A549 (cell line): ENCODE measurements around the gene SMARCAL1.

Experiments
- BCL3 ChIP-seq: fragments of >200 bp; sonication (Bioruptor Twin); formaldehyde crosslinking; IDR thresholded peaks from 3 replicates; pipeline ENCODE4 v1.6.1; 2016
- CBX2 ChIP-seq: fragments of 200-600 bp; sonication (generic); IDR thresholded peaks from 2 replicates; pipeline ENCODE4 v1.6.1; 2016; ENCODE audit warnings: low read depth, mild to moderate bottlenecking, borderline replicate concordance
- CEBPB ChIP-seq, 2 experiments: fragments of >200 bp in 1 of 2; sonication (Bioruptor Twin) in 1 of 2; formaldehyde crosslinking in 1 of 2; IDR thresholded peaks; 2 replicates each; pipeline ENCODE4 v1.6.1; 2012 to 2016
- CTCF ChIP-seq: fragments of >200 bp; sonication (Bioruptor Twin); formaldehyde crosslinking; IDR thresholded peaks from 3 replicates; pipeline ENCODE4 v1.5.1; 2016
- EHMT2 ChIP-seq: fragments of 200-600 bp; sonication (generic); IDR thresholded peaks from 2 replicates; pipeline ENCODE4 v1.6.1; 2016; ENCODE audit warnings: antibody characterized with exemption, low read depth, mild to moderate bottlenecking, moderate library complexity
- ELK1 ChIP-seq: fragments of 150-350 bp; IDR thresholded peaks from 2 replicates; pipeline ENCODE4 v1.6.1; 2014; ENCODE audit warnings: low read depth, mild to moderate bottlenecking, low read length
- EP300 ChIP-seq, 2 experiments: fragments of >200 bp; sonication (Bioruptor Twin); formaldehyde crosslinking; IDR thresholded peaks; 2 replicates in 1 of 2; 3 replicates in 1 of 2; pipeline ENCODE4 v1.6.1; 2016 to 2017
- NFE2L2 ChIP-seq: fragments of 150-350 bp; conservative IDR thresholded peaks from 2 replicates; pipeline ENCODE4 v1.6.1; 2014; ENCODE audit warnings: low read length
- PBX3 ChIP-seq: IDR thresholded peaks from 2 replicates; pipeline ENCODE4 v1.6.1; 2012
- POLR2A ChIP-seq: IDR thresholded peaks from 2 replicates; pipeline ENCODE4 v1.6.1; 2012; ENCODE audit warnings: mild to moderate bottlenecking, low read length
- USF2 ChIP-seq: fragments of 450-650 bp; IDR thresholded peaks from 2 replicates; pipeline ENCODE4 v1.6.1; 2014; ENCODE audit warnings: antibody characterized with exemption
- ZSCAN20 ChIP-seq: fragments of 250-450 bp; sonication (Bioruptor Pico); IDR thresholded peaks from 2 replicates; pipeline ENCODE4 v1.8.0; 2022; ENCODE audit warnings: mild to moderate bottlenecking, moderate library complexity

GRCh38 chr2:216450346-216450745 is 38.1 kb downstream of the SMARCAL1 start:
- TF ChIP-seq CTCF (no peak), ELK1 (no peak), ZSCAN20 (no peak), CEBPB (IDR thresholded peaks at IDR 0.05) (no peak), EP300 (IDR thresholded peaks at IDR 0.05) (no peak), EHMT2 (no peak), POLR2A (no peak), BCL3 (no peak), USF2 (no peak), NFE2L2 (no peak), PBX3 (no peak), CBX2 (no peak)
